Jurkat, Clone E6-1 (cell line): Measurements from ENCODE around the gene MT4.
A peak's percentile ranks its signal among the peaks of the same experiment; 100 is the strongest.
"Not testable (repeated sequence)": the region's sequence is repeated elsewhere in the genome, so short reads cannot be mapped to it uniquely, and the experiment has no call there.

Source experiments
- DNase-seq: peaks from one replicate; pipeline ENCODE4 v3.0.0-alpha.2; 2011; ENCODE audit warnings: low read depth, low spot score
- H3K4me3 ChIP-seq: 2 replicates; pipeline ENCODE4 v1.5.1; 2011; ENCODE audit warnings: mild to moderate bottlenecking, low read length, control low read depth, moderate library complexity

The MT4 gene

GRCh38 chr16:56551796-56552738 lies 12.8 kb upstream of the MT4 start:
- no peak overlapping the region for H3K4me3 ChIP-seq
- DNase-seq, result no peak

GRCh38 chr16:56554441-56554840 lies 10.4 kb upstream of the MT4 start:
- no peak for DNase-seq
- no peak overlapping the region for H3K4me3 ChIP-seq

- DNase-seq, result no peak
- no peak overlapping the region for H3K4me3 ChIP-seq
Observed at GRCh38 chr16:56558024-56558747, 6.7 kb upstream of the MT4 start.

GRCh38 chr16:56559109-56559508 lies 5.8 kb upstream of the MT4 start:
- no peak for DNase-seq
- H3K4me3 ChIP-seq, result no peak overlapping the region

GRCh38 chr16:56560447-56560846 lies 4.4 kb upstream of the MT4 start:
- no peak for DNase-seq
- no peak overlapping the region for H3K4me3 ChIP-seq

GRCh38 chr16:56561126-56561525 lies 3.7 kb upstream of the MT4 start:
- H3K4me3 ChIP-seq, result no peak overlapping the region
- DNase-seq, result no peak

- no peak for DNase-seq
Observed at GRCh38 chr16:56569971-56570370, 5.1 kb downstream of the MT4 start.

GRCh38 chr16:56571525-56571924 lies 6.7 kb downstream of the MT4 start:
- no peak overlapping the region for H3K4me3 ChIP-seq
- no peak for DNase-seq

More at GRCh38 chr16:56569971-56570370, 5.1 kb downstream of the MT4 start:
- H3K4me3 ChIP-seq, result no peak overlapping the region

- no peak overlapping the region for H3K4me3 ChIP-seq
- DNase-seq, result no peak
Observed at GRCh38 chr16:56574625-56575024, 9.8 kb downstream of the MT4 start.

- DNase-seq, result peak; percentile 60
- no peak overlapping the region for H3K4me3 ChIP-seq
Observed at GRCh38 chr16:56576585-56577299, 11.9 kb downstream of the MT4 start.

GRCh38 chr16:56577300-56577625 lies 12.4 kb downstream of the MT4 start:
- no peak for DNase-seq
- H3K4me3 ChIP-seq, result no peak overlapping the region

GRCh38 chr16:56580391-56581048 lies 15.6 kb downstream of the MT4 start:
- H3K4me3 ChIP-seq, result no peak overlapping the region
- DNase-seq, result no peak

GRCh38 chr16:56582911-56583310 lies 18.0 kb downstream of the MT4 start:
- not testable (repeated sequence) for H3K4me3 ChIP-seq, DNase-seq

GRCh38 chr16:56583351-56584168 lies 18.7 kb downstream of the MT4 start:
- DNase-seq, result no peak
- H3K4me3 ChIP-seq, result no peak overlapping the region

GRCh38 chr16:56584276-56584675 lies 19.4 kb downstream of the MT4 start:
- no peak overlapping the region for H3K4me3 ChIP-seq
- DNase-seq, result no peak

- no peak for DNase-seq
- H3K4me3 ChIP-seq, result no peak overlapping the region
Observed at GRCh38 chr16:56588781-56589140, 23.9 kb downstream of the MT4 start.

GRCh38 chr16:56589141-56590039 lies 24.5 kb downstream of the MT4 start, which contains the start of gene MT3:
Gene MT3, plus strand, starts transcription at chr16:56589528. Its CDS starts 63 bp downstream, at chr16:56589591.
- peak within 1 kb of the TSS; percentile 15; the same call in 1 of the 2 replicates for H3K4me3 ChIP-seq
- DNase-seq, result no peak
